ENCODE data around the gene ANKRD40CL.

Gene ANKRD40CL

GRCh38 chr17:50792132-50792531 lies 24.8 kb upstream of the ANKRD40CL start:
- Histone ChIP-seq H3K36me3 (ENCODE audit: control insufficient read depth in 5 of 5, insufficient read depth in 5 of 5, low read length in 5 of 5) (no peaks in the 10 kb centered on the region), H3K4me3 (ENCODE audit: low read depth in 1 of 5, low read length in 5 of 5) (no peak overlapping the region), H3K4me1 (ENCODE audit: control insufficient read depth in 5 of 5, insufficient read depth in 5 of 5, low read length in 5 of 5) (peaks cover under 1 to 15% (median 5%) of the 10 kb centered on the region in 5 donors), H3K27ac (ENCODE audit: low read depth, low read length) (no peak overlapping the region), H3K9ac (ENCODE audit: low read length in 5 of 5) (peak overlapping the region in 1 of 5 donors; percentile 2), H3K9me3 (ENCODE audit: control insufficient read depth in 5 of 5, low read length in 5 of 5) (no peaks in the 10 kb centered on the region), H3K27me3 (ENCODE audit: control insufficient read depth in 5 of 5, insufficient read depth in 4 of 5, low read length in 5 of 5) (no peaks in the 10 kb centered on the region)

DNA sequence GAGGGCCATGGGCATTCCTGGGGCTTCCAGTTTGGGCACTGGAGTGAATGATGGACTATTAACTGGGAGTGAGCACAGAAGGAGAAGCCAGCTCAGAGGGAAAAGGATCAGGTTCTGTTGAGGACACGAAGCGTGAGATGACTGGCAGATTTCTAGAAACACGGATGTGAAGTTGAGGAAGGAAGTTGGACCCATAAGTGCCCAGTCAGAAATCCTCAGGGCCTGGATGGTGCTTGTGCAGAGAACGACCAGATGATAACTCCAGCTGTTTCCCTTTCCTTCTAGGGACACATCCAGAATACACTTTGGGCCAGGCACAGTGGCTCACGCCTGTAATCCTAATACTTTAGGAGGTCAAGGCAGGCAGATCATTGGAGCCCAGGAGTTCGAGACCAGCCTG lies 23.3 kb upstream of the ANKRD40CL start:
- no peak overlapping the region for H3K4me3 ChIP-seq (ENCODE audit: low read depth in 1 of 5, low read length in 5 of 5)
- H3K27me3 ChIP-seq (ENCODE audit: control insufficient read depth in 5 of 5, insufficient read depth in 4 of 5, low read length in 5 of 5), result no peaks in the 10 kb centered on the region
- H3K4me1 ChIP-seq (ENCODE audit: control insufficient read depth in 5 of 5, insufficient read depth in 5 of 5, low read length in 5 of 5), result peaks cover 0 to 13% (median 5%) of the 10 kb centered on the region in 5 donors
- H3K9me3 ChIP-seq (ENCODE audit: control insufficient read depth in 5 of 5, low read length in 5 of 5), result no peaks in the 10 kb centered on the region
- H3K27ac ChIP-seq (ENCODE audit: low read depth, low read length), result no peak overlapping the region
- H3K36me3 ChIP-seq (ENCODE audit: control insufficient read depth in 5 of 5, insufficient read depth in 5 of 5, low read length in 5 of 5), result no peaks in the 10 kb centered on the region
- H3K9ac ChIP-seq (ENCODE audit: low read length in 5 of 5), result no peak overlapping the region

- peaks cover 0 to 13% (median 5%) of the 10 kb centered on the region in 5 donors for H3K4me1 ChIP-seq (ENCODE audit: control insufficient read depth in 5 of 5, insufficient read depth in 5 of 5, low read length in 5 of 5)
- no peak overlapping the region for H3K4me3 ChIP-seq (ENCODE audit: low read depth in 1 of 5, low read length in 5 of 5)
- H3K27ac ChIP-seq (ENCODE audit: low read depth, low read length), result no peak overlapping the region
- H3K9ac ChIP-seq (ENCODE audit: low read length in 5 of 5), result no peak overlapping the region
- H3K27me3 ChIP-seq (ENCODE audit: control insufficient read depth in 5 of 5, insufficient read depth in 4 of 5, low read length in 5 of 5), result no peaks in the 10 kb centered on the region
- H3K9me3 ChIP-seq (ENCODE audit: control insufficient read depth in 5 of 5, low read length in 5 of 5), result no peaks in the 10 kb centered on the region
- no peaks in the 10 kb centered on the region for H3K36me3 ChIP-seq (ENCODE audit: control insufficient read depth in 5 of 5, insufficient read depth in 5 of 5, low read length in 5 of 5)
Observed at GRCh38 chr17:50787106-50787505, 19.8 kb upstream of the ANKRD40CL start.

GRCh38 chr17:50785946-50786570 lies 18.7 kb upstream of the ANKRD40CL start:
- no peak overlapping the region for H3K9ac ChIP-seq (ENCODE audit: low read length in 5 of 5)
- H3K27me3 ChIP-seq (ENCODE audit: control insufficient read depth in 5 of 5, insufficient read depth in 4 of 5, low read length in 5 of 5), result no peaks in the 10 kb centered on the region
- no peaks in the 10 kb centered on the region for H3K36me3 ChIP-seq (ENCODE audit: control insufficient read depth in 5 of 5, insufficient read depth in 5 of 5, low read length in 5 of 5)
- no peaks in the 10 kb centered on the region for H3K9me3 ChIP-seq (ENCODE audit: control insufficient read depth in 5 of 5, low read length in 5 of 5)
- no peak overlapping the region for H3K27ac ChIP-seq (ENCODE audit: low read depth, low read length)
- no peak overlapping the region for H3K4me3 ChIP-seq (ENCODE audit: low read depth in 1 of 5, low read length in 5 of 5)
- peaks cover 4 to 15% (median 8%) of the 10 kb centered on the region in 5 donors for H3K4me1 ChIP-seq (ENCODE audit: control insufficient read depth in 5 of 5, insufficient read depth in 5 of 5, low read length in 5 of 5)

DNA sequence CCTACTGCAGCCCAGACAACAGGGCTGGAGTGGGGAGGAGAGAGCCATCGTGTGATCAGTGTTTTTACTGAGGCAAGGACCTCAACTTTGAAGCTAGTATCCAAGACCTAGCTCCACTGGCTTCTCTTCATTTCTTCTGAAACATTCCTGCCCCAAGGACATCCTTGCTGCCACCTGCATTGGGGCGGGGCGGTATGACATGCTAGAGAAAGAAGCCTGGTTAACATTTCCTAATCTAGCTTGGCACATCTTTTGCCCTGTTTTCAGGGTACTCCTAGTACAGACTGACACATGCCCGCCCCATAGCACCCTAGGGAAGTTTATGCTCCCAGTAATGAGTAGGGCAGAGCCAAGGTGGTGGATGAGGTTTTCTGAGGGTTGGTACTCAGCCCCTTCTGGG lies 17.8 kb upstream of the ANKRD40CL start:
- no peaks in the 10 kb centered on the region for H3K27me3 ChIP-seq (ENCODE audit: control insufficient read depth in 5 of 5, insufficient read depth in 4 of 5, low read length in 5 of 5)
- H3K4me3 ChIP-seq (ENCODE audit: low read depth in 1 of 5, low read length in 5 of 5), result no peak overlapping the region
- no peak overlapping the region for H3K9ac ChIP-seq (ENCODE audit: low read length in 5 of 5)
- H3K36me3 ChIP-seq (ENCODE audit: control insufficient read depth in 5 of 5, insufficient read depth in 5 of 5, low read length in 5 of 5), result no peaks in the 10 kb centered on the region
- peaks cover 0 to 8% (median 6%) of the 10 kb centered on the region in 5 donors for H3K4me1 ChIP-seq (ENCODE audit: control insufficient read depth in 5 of 5, insufficient read depth in 5 of 5, low read length in 5 of 5)
- H3K9me3 ChIP-seq (ENCODE audit: control insufficient read depth in 5 of 5, low read length in 5 of 5), result no peaks in the 10 kb centered on the region
- H3K27ac ChIP-seq (ENCODE audit: low read depth, low read length), result no peak overlapping the region

GRCh38 chr17:50783905-50784304 lies 16.6 kb upstream of the ANKRD40CL start:
- no peak overlapping the region for H3K4me3 ChIP-seq (ENCODE audit: low read depth in 1 of 5, low read length in 5 of 5)
- H3K36me3 ChIP-seq (ENCODE audit: control insufficient read depth in 5 of 5, insufficient read depth in 5 of 5, low read length in 5 of 5), result no peaks in the 10 kb centered on the region
- H3K4me1 ChIP-seq (ENCODE audit: control insufficient read depth in 5 of 5, insufficient read depth in 5 of 5, low read length in 5 of 5), result peaks cover 0 to 8% (median 4%) of the 10 kb centered on the region in 5 donors
- no peak overlapping the region for H3K27ac ChIP-seq (ENCODE audit: low read depth, low read length)
- no peaks in the 10 kb centered on the region for H3K27me3 ChIP-seq (ENCODE audit: control insufficient read depth in 5 of 5, insufficient read depth in 4 of 5, low read length in 5 of 5)
- no peak overlapping the region for H3K9ac ChIP-seq (ENCODE audit: low read length in 5 of 5)
- no peaks in the 10 kb centered on the region for H3K9me3 ChIP-seq (ENCODE audit: control insufficient read depth in 5 of 5, low read length in 5 of 5)

- no peak overlapping the region for H3K9ac ChIP-seq (ENCODE audit: low read length in 5 of 5)
- H3K4me3 ChIP-seq (ENCODE audit: low read depth in 1 of 5, low read length in 5 of 5), result no peak overlapping the region
- no peaks in the 10 kb centered on the region for H3K9me3 ChIP-seq (ENCODE audit: control insufficient read depth in 5 of 5, low read length in 5 of 5)
- no peaks in the 10 kb centered on the region for H3K27me3 ChIP-seq (ENCODE audit: control insufficient read depth in 5 of 5, insufficient read depth in 4 of 5, low read length in 5 of 5)
- no peaks in the 10 kb centered on the region for H3K36me3 ChIP-seq (ENCODE audit: control insufficient read depth in 5 of 5, insufficient read depth in 5 of 5, low read length in 5 of 5)
- H3K27ac ChIP-seq (ENCODE audit: low read depth, low read length), result no peak overlapping the region
- H3K4me1 ChIP-seq (ENCODE audit: control insufficient read depth in 5 of 5, insufficient read depth in 5 of 5, low read length in 5 of 5), result peaks cover 0 to 8% (median 4%) of the 10 kb centered on the region in 5 donors
Observed at GRCh38 chr17:50783193-50783660, 15.9 kb upstream of the ANKRD40CL start.

GRCh38 chr17:50781167-50781566 lies 13.8 kb upstream of the ANKRD40CL start:
- peaks cover 0 to 8% (median 4%) of the 10 kb centered on the region in 5 donors for H3K4me1 ChIP-seq (ENCODE audit: control insufficient read depth in 5 of 5, insufficient read depth in 5 of 5, low read length in 5 of 5)
- H3K36me3 ChIP-seq (ENCODE audit: control insufficient read depth in 5 of 5, insufficient read depth in 5 of 5, low read length in 5 of 5), result no peaks in the 10 kb centered on the region
- H3K27ac ChIP-seq (ENCODE audit: low read depth, low read length), result no peak overlapping the region
- peak overlapping the region in 4 of 5 donors; percentile 15 to 40 (median 33) for H3K4me3 ChIP-seq (ENCODE audit: low read depth in 1 of 5, low read length in 5 of 5)
- H3K9ac ChIP-seq (ENCODE audit: low read length in 5 of 5), result peak overlapping the region in 1 of 5 donors; percentile 17
- no peaks in the 10 kb centered on the region for H3K9me3 ChIP-seq (ENCODE audit: control insufficient read depth in 5 of 5, low read length in 5 of 5)
- H3K27me3 ChIP-seq (ENCODE audit: control insufficient read depth in 5 of 5, insufficient read depth in 4 of 5, low read length in 5 of 5), result no peaks in the 10 kb centered on the region

GRCh38 chr17:50779747-50780353 lies 12.5 kb upstream of the ANKRD40CL start:
- Histone ChIP-seq H3K36me3 (ENCODE audit: control insufficient read depth in 5 of 5, insufficient read depth in 5 of 5, low read length in 5 of 5) (no peaks in the 10 kb centered on the region), H3K4me1 (ENCODE audit: control insufficient read depth in 5 of 5, insufficient read depth in 5 of 5, low read length in 5 of 5) (peaks cover 0 to 8% (median 4%) of the 10 kb centered on the region in 5 donors), H3K9me3 (ENCODE audit: control insufficient read depth in 5 of 5, low read length in 5 of 5) (no peaks in the 10 kb centered on the region), H3K27ac (ENCODE audit: low read depth, low read length) (no peak overlapping the region), H3K9ac (ENCODE audit: low read length in 5 of 5) (no peak overlapping the region), H3K4me3 (ENCODE audit: low read depth in 1 of 5, low read length in 5 of 5) (no peak overlapping the region), H3K27me3 (ENCODE audit: control insufficient read depth in 5 of 5, insufficient read depth in 4 of 5, low read length in 5 of 5) (no peaks in the 10 kb centered on the region)

DNA sequence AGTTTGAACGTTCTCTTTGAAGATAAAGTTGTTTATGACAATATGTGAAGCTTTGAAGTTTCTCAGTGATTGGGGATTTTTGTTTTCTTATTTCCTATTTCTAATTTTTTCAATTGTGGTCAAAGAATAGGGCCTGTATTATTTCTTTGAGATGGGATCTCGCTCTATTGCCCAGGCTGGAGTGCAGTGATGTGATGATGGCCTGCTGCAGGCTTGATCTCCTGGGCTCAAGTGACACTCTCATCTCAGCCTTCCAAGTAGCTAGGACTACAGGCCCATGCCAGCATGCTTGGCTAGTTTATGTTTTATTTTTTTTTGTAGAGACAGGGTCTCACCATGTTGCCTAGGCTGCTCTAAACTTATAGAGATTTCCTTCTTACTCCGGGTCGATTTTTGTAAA lies 11.7 kb upstream of the ANKRD40CL start:
- no peak overlapping the region for H3K4me3 ChIP-seq (ENCODE audit: low read depth in 1 of 5, low read length in 5 of 5)
- peaks cover 0 to 8% (median 4%) of the 10 kb centered on the region in 5 donors for H3K4me1 ChIP-seq (ENCODE audit: control insufficient read depth in 5 of 5, insufficient read depth in 5 of 5, low read length in 5 of 5)
- no peaks in the 10 kb centered on the region for H3K27me3 ChIP-seq (ENCODE audit: control insufficient read depth in 5 of 5, insufficient read depth in 4 of 5, low read length in 5 of 5)
- no peak overlapping the region for H3K27ac ChIP-seq (ENCODE audit: low read depth, low read length)
- no peaks in the 10 kb centered on the region for H3K36me3 ChIP-seq (ENCODE audit: control insufficient read depth in 5 of 5, insufficient read depth in 5 of 5, low read length in 5 of 5)
- no peaks in the 10 kb centered on the region for H3K9me3 ChIP-seq (ENCODE audit: control insufficient read depth in 5 of 5, low read length in 5 of 5)
- no peak overlapping the region for H3K9ac ChIP-seq (ENCODE audit: low read length in 5 of 5)

Measured in subcutaneous abdominal adipose tissue (tissue), 5 donors.